ENCODE data around the gene SRGAP1.

DNA sequence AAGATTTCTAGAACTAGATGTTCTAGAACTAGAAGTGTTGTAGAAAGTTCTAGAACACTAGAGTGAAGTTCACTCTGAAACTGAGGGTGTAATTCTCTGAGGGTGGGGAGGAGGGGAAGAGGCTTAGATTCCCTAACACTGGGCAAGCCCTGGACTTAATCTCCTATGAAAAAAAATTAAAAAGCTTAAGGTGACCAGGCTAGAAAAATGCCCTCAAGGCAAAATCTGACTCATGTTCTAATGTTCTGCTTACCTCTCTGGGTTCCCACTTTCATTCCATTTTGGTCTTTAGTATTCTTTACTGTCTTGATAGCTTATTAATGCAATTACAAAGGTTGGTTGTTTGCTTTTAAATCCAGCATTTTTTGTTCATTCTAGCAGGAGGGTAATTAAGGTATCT is 276.1 kb downstream of the SRGAP1 start:
- TF ChIP-seq, protein P1, sequence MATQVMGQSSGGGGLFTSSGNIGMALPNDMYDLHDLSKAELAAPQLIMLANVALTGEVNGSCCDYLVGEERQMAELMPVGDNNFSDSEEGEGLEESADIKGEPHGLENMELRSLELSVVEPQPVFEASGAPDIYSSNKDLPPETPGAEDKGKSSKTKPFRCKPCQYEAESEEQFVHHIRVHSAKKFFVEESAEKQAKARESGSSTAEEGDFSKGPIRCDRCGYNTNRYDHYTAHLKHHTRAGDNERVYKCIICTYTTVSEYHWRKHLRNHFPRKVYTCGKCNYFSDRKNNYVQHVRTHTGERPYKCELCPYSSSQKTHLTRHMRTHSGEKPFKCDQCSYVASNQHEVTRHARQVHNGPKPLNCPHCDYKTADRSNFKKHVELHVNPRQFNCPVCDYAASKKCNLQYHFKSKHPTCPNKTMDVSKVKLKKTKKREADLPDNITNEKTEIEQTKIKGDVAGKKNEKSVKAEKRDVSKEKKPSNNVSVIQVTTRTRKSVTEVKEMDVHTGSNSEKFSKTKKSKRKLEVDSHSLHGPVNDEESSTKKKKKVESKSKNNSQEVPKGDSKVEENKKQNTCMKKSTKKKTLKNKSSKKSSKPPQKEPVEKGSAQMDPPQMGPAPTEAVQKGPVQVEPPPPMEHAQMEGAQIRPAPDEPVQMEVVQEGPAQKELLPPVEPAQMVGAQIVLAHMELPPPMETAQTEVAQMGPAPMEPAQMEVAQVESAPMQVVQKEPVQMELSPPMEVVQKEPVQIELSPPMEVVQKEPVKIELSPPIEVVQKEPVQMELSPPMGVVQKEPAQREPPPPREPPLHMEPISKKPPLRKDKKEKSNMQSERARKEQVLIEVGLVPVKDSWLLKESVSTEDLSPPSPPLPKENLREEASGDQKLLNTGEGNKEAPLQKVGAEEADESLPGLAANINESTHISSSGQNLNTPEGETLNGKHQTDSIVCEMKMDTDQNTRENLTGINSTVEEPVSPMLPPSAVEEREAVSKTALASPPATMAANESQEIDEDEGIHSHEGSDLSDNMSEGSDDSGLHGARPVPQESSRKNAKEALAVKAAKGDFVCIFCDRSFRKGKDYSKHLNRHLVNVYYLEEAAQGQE (IDR thresholded peaks at IDR 0.05; ENCODE audit: borderline replicate concordance in 1 of 2, low read depth in 1 of 2, low read length in 2 of 2) = no peak
- TF ChIP-seq, protein P2, sequence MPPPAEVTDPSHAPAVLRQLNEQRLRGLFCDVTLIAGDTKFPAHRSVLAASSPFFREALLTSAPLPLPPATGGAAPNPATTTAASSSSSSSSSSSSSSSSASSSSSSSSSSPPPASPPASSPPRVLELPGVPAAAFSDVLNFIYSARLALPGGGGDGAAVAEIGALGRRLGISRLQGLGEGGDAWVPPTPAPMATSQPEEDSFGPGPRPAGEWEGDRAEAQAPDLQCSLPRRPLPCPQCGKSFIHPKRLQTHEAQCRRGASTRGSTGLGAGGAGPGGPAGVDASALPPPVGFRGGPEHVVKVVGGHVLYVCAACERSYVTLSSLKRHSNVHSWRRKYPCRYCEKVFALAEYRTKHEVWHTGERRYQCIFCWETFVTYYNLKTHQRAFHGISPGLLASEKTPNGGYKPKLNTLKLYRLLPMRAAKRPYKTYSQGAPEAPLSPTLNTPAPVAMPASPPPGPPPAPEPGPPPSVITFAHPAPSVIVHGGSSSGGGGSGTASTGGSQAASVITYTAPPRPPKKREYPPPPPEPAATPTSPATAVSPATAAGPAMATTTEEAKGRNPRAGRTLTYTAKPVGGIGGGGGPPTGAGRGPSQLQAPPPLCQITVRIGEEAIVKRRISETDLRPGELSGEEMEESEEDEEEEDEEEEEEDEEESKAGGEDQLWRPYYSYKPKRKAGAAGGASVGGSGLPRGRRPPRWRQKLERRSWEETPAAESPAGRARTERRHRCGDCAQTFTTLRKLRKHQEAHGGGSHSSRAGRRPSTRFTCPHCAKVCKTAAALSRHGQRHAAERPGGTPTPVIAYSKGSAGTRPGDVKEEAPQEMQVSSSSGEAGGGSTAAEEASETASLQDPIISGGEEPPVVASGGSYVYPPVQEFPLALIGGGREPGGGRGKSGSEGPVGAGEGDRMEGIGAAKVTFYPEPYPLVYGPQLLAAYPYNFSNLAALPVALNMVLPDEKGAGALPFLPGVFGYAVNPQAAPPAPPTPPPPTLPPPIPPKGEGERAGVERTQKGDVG (CRISPR knock-in tag; IDR thresholded peaks at IDR 0.05; ENCODE audit: borderline replicate concordance) = no peak
- TF ChIP-seq NR2C2 (CRISPR knock-in tag; IDR thresholded peaks at IDR 0.05; ENCODE audit: borderline replicate concordance) (no peak), ESRRA (CRISPR knock-in tag; IDR thresholded peaks at IDR 0.05; ENCODE audit: low read depth) (no peak), ZNF468 (CRISPR knock-in tag; IDR thresholded peaks at IDR 0.05) (no peak), NR2F6 (IDR thresholded peaks at IDR 0.05) (no peak), NR2F6 (CRISPR knock-in tag; IDR thresholded peaks at IDR 0.05) (no peak), POLR2A (IDR thresholded peaks at IDR 0.05; ENCODE audit: insufficient read depth in 1 of 2, low read depth in 2 of 2, low read length in 2 of 2) (no peak), DR1 (CRISPR knock-in tag; IDR thresholded peaks at IDR 0.05) (no peak), ZBTB21 (CRISPR knock-in tag; IDR thresholded peaks at IDR 0.05) (no peak), ZNF20 (CRISPR knock-in tag; IDR thresholded peaks at IDR 0.05) (no peak), ZNF350 (CRISPR knock-in tag; IDR thresholded peaks at IDR 0.05; ENCODE audit: borderline replicate concordance, low read depth) (no peak), BHLHE40 (IDR thresholded peaks at IDR 0.05; ENCODE audit: low read length) (no peak), RBM22 (optimal IDR thresholded peaks at IDR 0.05; ENCODE audit: low read length) (no peak)
- TF ChIP-seq, protein P3, sequence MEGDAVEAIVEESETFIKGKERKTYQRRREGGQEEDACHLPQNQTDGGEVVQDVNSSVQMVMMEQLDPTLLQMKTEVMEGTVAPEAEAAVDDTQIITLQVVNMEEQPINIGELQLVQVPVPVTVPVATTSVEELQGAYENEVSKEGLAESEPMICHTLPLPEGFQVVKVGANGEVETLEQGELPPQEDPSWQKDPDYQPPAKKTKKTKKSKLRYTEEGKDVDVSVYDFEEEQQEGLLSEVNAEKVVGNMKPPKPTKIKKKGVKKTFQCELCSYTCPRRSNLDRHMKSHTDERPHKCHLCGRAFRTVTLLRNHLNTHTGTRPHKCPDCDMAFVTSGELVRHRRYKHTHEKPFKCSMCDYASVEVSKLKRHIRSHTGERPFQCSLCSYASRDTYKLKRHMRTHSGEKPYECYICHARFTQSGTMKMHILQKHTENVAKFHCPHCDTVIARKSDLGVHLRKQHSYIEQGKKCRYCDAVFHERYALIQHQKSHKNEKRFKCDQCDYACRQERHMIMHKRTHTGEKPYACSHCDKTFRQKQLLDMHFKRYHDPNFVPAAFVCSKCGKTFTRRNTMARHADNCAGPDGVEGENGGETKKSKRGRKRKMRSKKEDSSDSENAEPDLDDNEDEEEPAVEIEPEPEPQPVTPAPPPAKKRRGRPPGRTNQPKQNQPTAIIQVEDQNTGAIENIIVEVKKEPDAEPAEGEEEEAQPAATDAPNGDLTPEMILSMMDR (CRISPR knock-in tag; IDR thresholded peaks at IDR 0.05) = no peak
